Left renal pelvis (tissue), 4 donors: Measurements from ENCODE around the gene EZH1. TPM values are rescaled to one million over a fixed set of nuclear protein-coding genes. Genes with fewer than 3 reads are reported as not detected.

Source experiments
- polyA plus RNA-seq, 4 donors: library from polyadenylated mRNA; unstranded; fragments of 120-200 nt; gene quantifications; one replicate each; pipeline ENCODE4 v1.2.1, GENCODE V29; 2013; ENCODE audit not compliant: insufficient read length in 4 of 4

Gene EZH1
- polyA plus RNA-seq, 4 donors, result 30.8 to 64.0 (median 45.3) TPM

Other genes with a start within 250 kb of the EZH1 start
- gene NAGLU, start 208.8 kb downstream of the EZH1 start, polyA plus RNA-seq, result 10 to 100 TPM; 18.2 to 30.7 (median 19.8) TPM
- gene HSD17B1, start 192.1 kb downstream of the EZH1 start, polyA plus RNA-seq, result 1 to 10 TPM; 2.2 to 5.8 (median 3.5) TPM
- 10 to 100 TPM; 31.8 to 67.0 (median 48.0) TPM for gene COASY, start 182.9 kb downstream of the EZH1 start, polyA plus RNA-seq
- 10 to 100 TPM; 33.5 to 41.3 (median 36.0) TPM for gene MLX, start 177.9 kb downstream of the EZH1 start, polyA plus RNA-seq
- 10 to 100 TPM; 14.3 to 21.8 (median 18.6) TPM for gene PSMC3IP, start 167.3 kb downstream of the EZH1 start, polyA plus RNA-seq
- gene RETREG3, start 135.7 kb downstream of the EZH1 start, polyA plus RNA-seq, result 10 to 100 TPM; 38.0 to 58.7 (median 46.7) TPM
- 10 to 100 TPM; 32.6 to 57.1 (median 52.7) TPM for gene TUBG1, start 135.4 kb downstream of the EZH1 start, polyA plus RNA-seq
- 10 to 100 TPM; 18.7 to 35.6 (median 28.6) TPM for gene TUBG2, start 85.8 kb downstream of the EZH1 start, polyA plus RNA-seq
- 10 to 100 TPM; 12.1 to 22.9 (median 17.7) TPM for gene PLEKHH3, start 68.0 kb downstream of the EZH1 start, polyA plus RNA-seq
- gene CCR10, start 63.2 kb downstream of the EZH1 start, polyA plus RNA-seq, result 1 to 10 TPM in 3 of 4 donors, under 1 TPM in 1; 0.74 to 2.4 (median 1.6) TPM
- gene CNTNAP1, start 62.5 kb downstream of the EZH1 start, polyA plus RNA-seq, result 10 to 100 TPM in 2 of 4 donors, 1 to 10 TPM in 2; 8.1 to 27.7 (median 9.5) TPM
- gene RAMP2, start 16.2 kb upstream of the EZH1 start, polyA plus RNA-seq, result 100 to 1,000 TPM in 2 of 4 donors, 10 to 100 TPM in 2; 92.1 to 140 (median 100) TPM
- 10 to 100 TPM; 56.7 to 93.6 (median 83.4) TPM for gene VPS25, start 28.4 kb upstream of the EZH1 start, polyA plus RNA-seq
- 10 to 100 TPM in 3 of 4 donors, 1 to 10 TPM in 1; 3.5 to 14.8 (median 12.5) TPM for gene WNK4, start 35.6 kb upstream of the EZH1 start, polyA plus RNA-seq
- gene COA3, start 53.7 kb upstream of the EZH1 start, polyA plus RNA-seq, result 100 to 1,000 TPM in 3 of 4 donors, 10 to 100 TPM in 1; 59.1 to 167 (median 159) TPM
- gene CNTD1, start 53.8 kb upstream of the EZH1 start, polyA plus RNA-seq, result 1 to 10 TPM; 1.4 to 3.6 (median 2.3) TPM
- gene BECN1, start 79.2 kb upstream of the EZH1 start, polyA plus RNA-seq, result 10 to 100 TPM; 51.1 to 84.0 (median 68.3) TPM
- gene PSME3, start 88.4 kb upstream of the EZH1 start, polyA plus RNA-seq, result 100 to 1,000 TPM in 2 of 4 donors, 10 to 100 TPM in 2; 72.1 to 114 (median 103) TPM
- gene AOC2, start 99.5 kb upstream of the EZH1 start, polyA plus RNA-seq, result 1 to 10 TPM in 3 of 4 donors, under 1 TPM in 1; 0.79 to 1.9 (median 1.5) TPM
- 10 to 100 TPM in 1 of 4 donors, 1 to 10 TPM in 3; 4.4 to 13.8 (median 6.6) TPM for gene AOC3, start 106.2 kb upstream of the EZH1 start, polyA plus RNA-seq
- 1 to 10 TPM in 3 of 4 donors, under 1 TPM in 1; 0.52 to 6.1 (median 4.0) TPM for gene G6PC1, start 155.8 kb upstream of the EZH1 start, polyA plus RNA-seq
- gene AARSD1, start 219.4 kb upstream of the EZH1 start, polyA plus RNA-seq, result 10 to 100 TPM; 47.7 to 85.9 (median 54.9) TPM
- gene PTGES3L, start 235.0 kb upstream of the EZH1 start, polyA plus RNA-seq, result 1 to 10 TPM in 3 of 4 donors, under 1 TPM in 1; 1.00 to 3.0 (median 1.9) TPM
- gene RUNDC1, start 235.5 kb upstream of the EZH1 start, polyA plus RNA-seq, result 10 to 100 TPM in 3 of 4 donors, 1 to 10 TPM in 1; 8.3 to 17.6 (median 15.9) TPM